Measurements from ENCODE around the gene CAMK2A.

- TF ChIP-seq CTCF (IDR thresholded peaks at IDR 0.05) = no peak
- TF ChIP-seq ZFX (IDR thresholded peaks at IDR 0.05; ENCODE audit: borderline replicate concordance) = no peak
Measured at GRCh38 chr5:150294551-150295071, 5.0 kb upstream of the CAMK2A start.
